ENCODE measurements around the gene GNA12.

GRCh38 chr7:2711895-2712675 lies 132.0 kb downstream of the GNA12 start:
- TF ChIP-seq CTCF (IDR thresholded peaks at IDR 0.05; ENCODE audit: insufficient read depth, low read length, poor library complexity, severe bottlenecking) (no peak), EZH2phosphoT487 (conservative IDR thresholded peaks at IDR 0.05; ENCODE audit: low read length) (no peak)

Measured in SU-DHL-6 (cell line).